Measurements from ENCODE around the gene HIVEP3. TPM values are rescaled to one million over a fixed set of nuclear protein-coding genes. Genes with fewer than 3 reads are reported as not detected.

Gene HIVEP3
- total RNA-seq, 2 experiments from 2014 or later = 15.1 to 18.1 TPM

- Mint-ChIP-seq H3K4me1 (no peaks in the 10 kb centered on the region), H3K27ac (no peak overlapping the region), H3K27me3 (no peaks in the 10 kb centered on the region), H3K9me3 (ENCODE audit: low read depth) (no peaks in the 10 kb centered on the region), H3K36me3 (no peaks in the 10 kb centered on the region), H3K4me3 (no peak overlapping the region)
- CTCF ChIA-PET = no interaction called here
- DNase-seq = peak; percentile 19
- ATAC-seq = no peak
Measured at GRCh38 chr1:41587791-41588190, 330.9 kb downstream of the HIVEP3 start.

DNA sequence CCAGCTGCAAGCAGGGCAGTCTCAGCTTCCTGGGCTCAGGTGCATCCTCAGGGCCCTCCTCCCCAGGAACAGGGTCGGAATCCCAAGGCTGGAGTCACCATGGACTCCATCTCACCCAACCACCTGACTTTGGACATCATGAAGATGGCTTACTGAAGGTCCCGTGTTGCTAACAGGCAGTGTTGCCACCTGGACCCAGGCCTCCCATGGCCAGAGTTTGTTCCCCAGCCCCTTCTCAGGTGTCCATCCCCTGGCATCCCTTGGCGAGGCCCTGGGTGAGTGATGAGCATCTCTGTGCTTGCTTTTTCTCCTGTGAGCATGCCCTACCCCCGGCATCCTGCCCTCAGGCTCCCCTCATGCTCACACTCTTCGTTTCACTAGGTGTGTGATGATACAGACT lies 332.5 kb downstream of the HIVEP3 start:
- DNase-seq (peak; percentile 16), ATAC-seq (no peak)
- Mint-ChIP-seq H3K27me3 (no peaks in the 10 kb centered on the region), H3K27ac (no peak overlapping the region), H3K36me3 (no peaks in the 10 kb centered on the region), H3K9me3 (ENCODE audit: low read depth) (no peaks in the 10 kb centered on the region), H3K4me1 (peaks cover 1% of the 10 kb centered on the region), H3K4me3 (no peak overlapping the region)
- CTCF ChIA-PET = interaction anchor here (0.7 kb wide), 1 partner anchor 13 kb away, joined by 3 read pairs; no protein-coding TSS in a partner anchor

- peak; percentile 36 for DNase-seq
- no peak for ATAC-seq
- Mint-ChIP-seq H3K4me1 (peaks cover 11% of the 10 kb centered on the region), H3K9me3 (ENCODE audit: low read depth) (no peaks in the 10 kb centered on the region), H3K27ac (no peak overlapping the region), H3K27me3 (no peaks in the 10 kb centered on the region), H3K36me3 (peaks cover 3% of the 10 kb centered on the region), H3K4me3 (no peak overlapping the region)
- CTCF ChIA-PET = no interaction called here
Measured at GRCh38 chr1:41583658-41584547, 334.8 kb downstream of the HIVEP3 start.

- DNase-seq = peak; percentile 33
- Mint-ChIP-seq H3K4me3 (no peak overlapping the region), H3K27ac (no peak overlapping the region), H3K36me3 (peaks cover 3% of the 10 kb centered on the region), H3K27me3 (no peaks in the 10 kb centered on the region), H3K4me1 (peaks cover 11% of the 10 kb centered on the region), H3K9me3 (ENCODE audit: low read depth) (no peaks in the 10 kb centered on the region)
- no peak for ATAC-seq
- CTCF ChIA-PET = interaction anchor here (0.7 to 1.1 kb wide), 2 partner anchors 9 to 91 kb away, joined by 3 read pairs; no protein-coding TSS in a partner anchor
Measured at GRCh38 chr1:41582851-41583657, 335.7 kb downstream of the HIVEP3 start.

DNA sequence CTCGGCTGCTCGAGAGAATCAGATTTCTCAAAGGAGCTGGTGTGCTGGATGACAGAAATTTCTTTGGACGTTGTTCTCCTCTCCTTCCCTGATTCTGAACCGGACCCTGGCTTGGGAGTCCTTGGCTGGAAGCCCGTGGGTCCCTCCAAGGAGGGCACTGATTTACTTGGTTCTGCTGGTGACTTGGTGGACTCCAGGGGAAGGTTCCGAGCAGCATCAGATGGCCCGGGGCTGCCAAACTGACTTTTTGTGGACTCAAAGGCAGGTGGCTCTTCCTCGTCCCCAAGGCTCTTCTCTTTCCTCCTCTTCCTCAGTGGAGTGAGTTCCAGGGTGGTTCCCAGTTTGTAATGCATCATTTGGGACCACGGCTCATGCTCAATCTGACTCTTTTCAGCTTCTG lies 336.4 kb downstream of the HIVEP3 start:
- CTCF ChIA-PET = interaction anchor here (0.7 to 1.1 kb wide), 2 partner anchors 8 to 90 kb away, joined by 3 read pairs; no protein-coding TSS in a partner anchor
- Mint-ChIP-seq H3K27me3 (no peaks in the 10 kb centered on the region), H3K27ac (no peak overlapping the region), H3K4me1 (peaks cover 11% of the 10 kb centered on the region), H3K4me3 (no peak overlapping the region), H3K9me3 (ENCODE audit: low read depth) (no peaks in the 10 kb centered on the region), H3K36me3 (peaks cover 3% of the 10 kb centered on the region)
- ATAC-seq (no peak), DNase-seq (no peak)

GRCh38 chr1:41582004-41582325 lies 336.8 kb downstream of the HIVEP3 start:
- H3K4me3 Mint-ChIP-seq = no peak overlapping the region
- no peaks in the 10 kb centered on the region for H3K9me3 Mint-ChIP-seq (ENCODE audit: low read depth)

DNA sequence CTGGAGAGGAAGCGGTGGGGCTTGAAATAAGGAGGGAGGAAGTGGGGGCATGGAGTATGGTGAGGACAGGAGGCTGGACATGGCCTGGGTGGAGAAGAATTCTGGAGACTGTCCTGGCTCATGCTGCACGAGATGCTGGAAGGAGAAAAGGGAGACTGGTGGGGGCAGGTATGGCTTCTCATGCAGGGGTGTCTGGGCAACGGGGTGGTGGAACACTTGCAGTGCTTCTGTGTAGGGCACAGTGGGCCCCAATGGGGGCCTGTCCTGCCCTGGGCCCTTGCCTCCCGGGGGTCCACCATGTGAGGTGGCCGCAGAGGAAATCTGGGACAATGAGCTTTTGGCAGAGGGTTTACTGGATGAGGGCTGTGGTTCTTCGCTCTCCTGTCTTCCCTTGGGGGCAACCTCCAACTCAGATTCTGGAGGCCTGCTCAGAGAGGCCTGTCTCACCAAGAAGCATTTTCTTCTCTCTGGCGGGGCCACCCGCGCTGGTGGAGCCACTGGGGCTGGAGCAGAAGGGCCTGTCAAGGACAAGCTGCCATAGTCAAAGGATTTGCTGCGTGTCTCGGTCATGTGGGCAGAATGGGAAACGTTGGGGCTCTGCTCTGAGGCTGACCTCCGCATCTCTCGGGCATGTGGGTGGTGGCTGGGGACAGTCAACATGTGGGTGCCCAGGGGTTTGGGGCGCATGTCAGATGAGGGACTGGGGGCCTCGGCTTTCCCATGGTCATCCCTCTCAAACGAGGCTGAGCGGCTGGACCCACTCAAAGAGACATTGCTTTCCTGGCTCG lies 337.3 kb downstream of the HIVEP3 start:
- peaks cover 3% of the 10 kb centered on the region for H3K36me3 Mint-ChIP-seq
- CTCF ChIA-PET = interaction anchor here (1.1 to 1.4 kb wide), 2 partner anchors 86 to 231 kb away, joined by 3 to 4 read pairs; no protein-coding TSS in a partner anchor
- DNase-seq = peak; percentile 32
- no peaks in the 10 kb centered on the region for H3K27me3 Mint-ChIP-seq
- peaks cover 11% of the 10 kb centered on the region for H3K4me1 Mint-ChIP-seq
- no peak for ATAC-seq
- no peak overlapping the region for H3K4me3 Mint-ChIP-seq
- H3K27ac Mint-ChIP-seq = no peak overlapping the region
- no peaks in the 10 kb centered on the region for H3K9me3 Mint-ChIP-seq (ENCODE audit: low read depth)

More at GRCh38 chr1:41582004-41582325, 336.8 kb downstream of the HIVEP3 start:
- DNase-seq (no peak), ATAC-seq (no peak)
- Mint-ChIP-seq H3K27ac (no peak overlapping the region), H3K27me3 (no peaks in the 10 kb centered on the region), H3K4me1 (peaks cover 11% of the 10 kb centered on the region), H3K36me3 (peaks cover 3% of the 10 kb centered on the region)
- CTCF ChIA-PET = no interaction called here

- no peak overlapping the region for H3K27ac Mint-ChIP-seq
- H3K4me1 Mint-ChIP-seq = peaks cover 12% of the 10 kb centered on the region
- H3K4me3 Mint-ChIP-seq = no peak overlapping the region
Measured at GRCh38 chr1:41580520-41581172, 338.1 kb downstream of the HIVEP3 start.

GRCh38 chr1:41580021-41580420 lies 338.7 kb downstream of the HIVEP3 start:
- CTCF ChIA-PET = interaction anchor here (0.6 to 8.2 kb wide), 3 partner anchors 232 to 289 kb away, joined by 4 to 65 read pairs (median 4); no protein-coding TSS in a partner anchor
- Mint-ChIP-seq H3K27ac (no peak overlapping the region), H3K9me3 (ENCODE audit: low read depth) (no peaks in the 10 kb centered on the region), H3K36me3 (peaks cover 3% of the 10 kb centered on the region), H3K4me1 (peaks cover 13% of the 10 kb centered on the region), H3K4me3 (no peak overlapping the region), H3K27me3 (no peaks in the 10 kb centered on the region)
- DNase-seq = no peak
- no peak for ATAC-seq

More at GRCh38 chr1:41580520-41581172, 338.1 kb downstream of the HIVEP3 start:
- ATAC-seq = no peak
- Mint-ChIP-seq H3K27me3 (no peaks in the 10 kb centered on the region), H3K36me3 (peaks cover 3% of the 10 kb centered on the region), H3K9me3 (ENCODE audit: low read depth) (no peaks in the 10 kb centered on the region)
- CTCF ChIA-PET = interaction anchor here (1.1 to 1.4 kb wide), 2 partner anchors 85 to 231 kb away, joined by 3 to 4 read pairs; no protein-coding TSS in a partner anchor
- peak; percentile 34 for DNase-seq

DNA sequence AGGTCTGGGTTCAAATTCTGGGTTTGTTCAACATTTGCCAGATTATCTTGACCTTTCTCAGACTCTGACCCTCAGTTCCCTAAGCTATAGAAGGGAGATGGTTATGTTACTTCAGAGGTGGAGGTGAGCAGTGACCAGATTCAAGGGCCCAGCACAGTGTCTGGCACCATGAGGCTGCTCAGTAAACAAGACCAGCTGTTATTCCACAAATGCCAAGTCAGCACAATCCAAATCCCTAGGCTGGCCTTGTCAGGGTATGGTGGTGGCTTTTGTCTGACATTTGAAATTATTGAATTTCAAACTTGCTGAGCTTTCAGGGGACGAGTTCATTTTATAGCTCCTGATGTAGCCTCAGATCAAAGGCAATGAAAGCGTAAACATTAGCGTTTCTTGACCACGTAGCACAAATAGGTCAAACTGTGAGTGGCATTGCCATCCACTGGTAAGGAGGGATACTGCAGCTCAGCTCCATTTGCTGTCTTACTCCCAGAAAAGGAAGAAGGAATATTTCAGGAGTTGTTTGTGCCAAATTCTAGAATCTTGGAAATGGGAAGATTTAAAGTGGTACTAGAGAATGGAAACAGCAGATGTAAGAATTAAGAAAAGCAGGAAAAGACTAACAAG lies 339.9 kb downstream of the HIVEP3 start:
- Mint-ChIP-seq H3K27ac (no peak overlapping the region), H3K4me1 (peaks cover 21% of the 10 kb centered on the region), H3K27me3 (no peaks in the 10 kb centered on the region), H3K9me3 (ENCODE audit: low read depth) (no peaks in the 10 kb centered on the region), H3K4me3 (no peak overlapping the region), H3K36me3 (peaks cover 3% of the 10 kb centered on the region)
- DNase-seq = no peak
- no peak for ATAC-seq
- CTCF ChIA-PET = interaction anchor here (0.6 to 8.2 kb wide), 5 partner anchors 11 to 595 kb away, joined by 3 to 65 read pairs (median 3); no protein-coding TSS in a partner anchor

DNA sequence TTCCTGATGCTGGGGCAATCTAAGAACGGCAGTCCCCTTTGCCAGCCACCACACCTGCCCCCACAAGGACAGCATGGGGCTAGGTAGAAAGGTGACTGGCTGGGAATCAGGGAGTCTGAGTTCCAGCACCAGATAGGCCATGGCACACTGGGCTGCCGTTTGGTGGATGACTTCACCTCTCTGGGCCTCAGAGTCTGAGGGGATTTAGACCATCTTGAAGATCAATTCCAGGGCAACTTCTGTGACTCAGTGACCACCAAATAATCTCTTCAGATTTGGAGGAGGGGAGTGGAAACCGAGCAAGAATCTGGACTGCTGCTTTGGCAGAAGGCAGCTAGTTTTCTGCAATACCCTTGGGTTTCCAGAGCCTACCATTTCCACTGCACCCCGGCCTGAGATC lies 342.1 kb downstream of the HIVEP3 start:
- peaks cover 3% of the 10 kb centered on the region for H3K36me3 Mint-ChIP-seq
- no peak overlapping the region for H3K4me3 Mint-ChIP-seq
- CTCF ChIA-PET = interaction anchor here (3.5 to 8.2 kb wide), 2 partner anchors 236 to 597 kb away, joined by 16 to 65 read pairs; no protein-coding TSS in a partner anchor
- DNase-seq (peak; percentile 35), ATAC-seq (no peak)
- no peaks in the 10 kb centered on the region for H3K27me3 Mint-ChIP-seq
- H3K27ac Mint-ChIP-seq = no peak overlapping the region
- H3K9me3 Mint-ChIP-seq (ENCODE audit: low read depth) = no peaks in the 10 kb centered on the region
- peaks cover 25% of the 10 kb centered on the region for H3K4me1 Mint-ChIP-seq

DNA sequence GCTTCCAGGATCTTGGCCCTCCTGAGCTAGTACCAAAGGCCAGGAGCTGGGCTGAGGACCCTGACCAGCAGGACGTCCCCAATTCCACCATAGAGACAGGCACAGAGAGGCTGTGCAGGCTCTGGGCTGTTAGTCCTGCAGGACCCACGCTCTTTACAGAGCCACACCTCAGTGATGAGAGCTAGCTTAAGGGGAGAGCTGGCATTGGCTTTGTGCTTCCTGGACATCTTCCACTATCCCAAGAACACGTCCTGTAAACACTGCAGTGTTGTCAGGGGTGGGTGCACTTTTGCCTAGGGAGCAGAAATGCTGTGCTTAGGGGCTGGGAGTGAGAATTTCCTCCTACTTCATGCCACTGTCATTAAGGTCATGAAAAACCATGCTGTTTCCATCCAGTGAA lies 342.5 kb downstream of the HIVEP3 start:
- DNase-seq = peak; percentile 33
- H3K27ac Mint-ChIP-seq = no peak overlapping the region
- H3K27me3 Mint-ChIP-seq = no peaks in the 10 kb centered on the region
- CTCF ChIA-PET = interaction anchor here (0.8 to 8.2 kb wide), 4 partner anchors 102 to 597 kb away, joined by 3 to 65 read pairs (median 10); no protein-coding TSS in a partner anchor
- H3K4me1 Mint-ChIP-seq = peaks cover 24% of the 10 kb centered on the region
- no peak for ATAC-seq
- H3K9me3 Mint-ChIP-seq (ENCODE audit: low read depth) = no peaks in the 10 kb centered on the region
- H3K36me3 Mint-ChIP-seq = peaks cover 3% of the 10 kb centered on the region
- H3K4me3 Mint-ChIP-seq = no peak overlapping the region

All from activated CD8-positive, alpha-beta memory T cell treated with anti-CD3 and anti-CD28 coated beads, Interleukin-2, amount 10 ng/mL, durations not matched to agents 7 days and 5 days (primary cell).